Astrocyte (in vitro differentiated cells and primary cell): Measurements from ENCODE around the gene TAGLN3. TPM values are rescaled to one million over a fixed set of nuclear protein-coding genes. Genes with fewer than 3 reads are reported as not detected.

Source experiments
- DNase-seq: peaks from one replicate; pipeline ENCODE4 v3.0.0-alpha.2; 2010; ENCODE audit warnings: low read depth
- FAIRE-seq: peaks from 2 replicates; lab custom pipeline; 2011; peaks lifted over from hg19 to GRCh38; lab: Jason Lieb, UNC
- H2AFZ ChIP-seq: 2 replicates; pipeline ENCODE4 v1.6.0; 2012; ENCODE audit warnings: low read depth, low read length, inconsistent platforms
- H3K27ac ChIP-seq: 2 replicates; pipeline ENCODE4 v1.5.1; 2011; ENCODE audit warnings: low read depth, low read length, inconsistent platforms
- H3K27me3 ChIP-seq: 2 replicates; pipeline ENCODE4 v1.6.0; 2011; ENCODE audit warnings: low read length, inconsistent platforms; ENCODE audit not compliant: insufficient read depth
- H3K36me3 ChIP-seq: 2 replicates; pipeline ENCODE4 v1.5.1; 2011; ENCODE audit warnings: low read length, inconsistent platforms; ENCODE audit not compliant: insufficient read depth
- H3K4me1 ChIP-seq: 2 replicates; pipeline ENCODE4 v1.5.1; 2011; ENCODE audit warnings: low read length, inconsistent platforms; ENCODE audit not compliant: insufficient read depth
- H3K4me2 ChIP-seq: 2 replicates; pipeline ENCODE4 v1.6.0; 2012; ENCODE audit warnings: low read length, inconsistent platforms
- H3K4me3 ChIP-seq: 2 replicates; pipeline ENCODE4 v1.5.1; 2011; ENCODE audit warnings: low read depth, mild to moderate bottlenecking, low read length, inconsistent platforms; ENCODE audit not compliant: insufficient read depth
- H3K79me2 ChIP-seq: 2 replicates; pipeline ENCODE4 v1.6.0; 2012; ENCODE audit warnings: mild to moderate bottlenecking, low read length, inconsistent platforms; ENCODE audit not compliant: insufficient read depth
- H3K9ac ChIP-seq: 2 replicates; pipeline ENCODE4 v1.6.0; 2012; ENCODE audit warnings: mild to moderate bottlenecking, low read length, inconsistent platforms
- H3K9me3 ChIP-seq: 2 replicates; pipeline ENCODE4 v1.5.1; 2012; ENCODE audit warnings: low read depth, mild to moderate bottlenecking, low read length, inconsistent platforms; ENCODE audit not compliant: insufficient read depth
- H4K20me1 ChIP-seq: 2 replicates; pipeline ENCODE4 v1.6.0; 2012; ENCODE audit warnings: low read length, inconsistent platforms; ENCODE audit not compliant: insufficient read depth
- H3K27ac Mint-ChIP-seq: one replicate; pipeline ENCODE4 v1.8.0; 2021; ENCODE audit warnings: mild to moderate bottlenecking, mixed read lengths; ENCODE audit not compliant: unreplicated experiment
- H3K27me3 Mint-ChIP-seq: one replicate; pipeline ENCODE4 v1.8.0; 2021; ENCODE audit warnings: low read depth, mixed read lengths; ENCODE audit not compliant: unreplicated experiment
- H3K36me3 Mint-ChIP-seq: one replicate; pipeline ENCODE4 v1.8.0; 2021; ENCODE audit warnings: low read depth, mixed read lengths; ENCODE audit not compliant: unreplicated experiment
- H3K4me1 Mint-ChIP-seq: one replicate; pipeline ENCODE4 v1.8.0; 2021; ENCODE audit warnings: low read depth, mixed read lengths; ENCODE audit not compliant: unreplicated experiment
- H3K4me3 Mint-ChIP-seq: one replicate; pipeline ENCODE4 v1.8.0; 2021; ENCODE audit warnings: mild to moderate bottlenecking, moderate library complexity, mixed read lengths; ENCODE audit not compliant: unreplicated experiment
- H3K9me3 Mint-ChIP-seq: one replicate; pipeline ENCODE4 v1.8.0; 2021; ENCODE audit warnings: mild to moderate bottlenecking, mixed read lengths; ENCODE audit not compliant: unreplicated experiment
- CTCF ChIP-seq: IDR thresholded peaks from 2 replicates; pipeline ENCODE4 v1.5.1; 2011; ENCODE audit warnings: low read depth, mild to moderate bottlenecking, inconsistent platforms, low read length, moderate library complexity; ENCODE audit not compliant: insufficient read depth
- EZH2 ChIP-seq: IDR thresholded peaks from 2 replicates; pipeline ENCODE4 v1.6.1; 2012; ENCODE audit warnings: mild to moderate bottlenecking, low read length, inconsistent platforms; ENCODE audit not compliant: insufficient read depth
- total RNA-seq: library from RNA; stranded (reverse); gene quantifications from 2 replicates; pipeline ENCODE4 v1.2.1, GENCODE V29; 2021

The TAGLN3 gene
- total RNA-seq, 1 donor from 2014 or later: 8.7 TPM

- no peaks in the 10 kb centered on the region for H3K4me1 Mint-ChIP-seq
- Histone ChIP-seq H2AFZ (no peak overlapping the region), H4K20me1 (no peaks in the 10 kb centered on the region), H3K4me2 (peak overlapping the region; percentile 82), H3K27ac (no peak overlapping the region), H3K79me2 (peaks cover 66% of the 10 kb centered on the region), H3K27me3 (no peaks in the 10 kb centered on the region), H3K4me3 (peak overlapping the region; percentile 79), H3K36me3 (peaks cover 8% of the 10 kb centered on the region), H3K9ac (no peak overlapping the region), H3K4me1 (no peaks in the 10 kb centered on the region), H3K9me3 (no peaks in the 10 kb centered on the region)
- DNase-seq (no peak), FAIRE-seq (no peak)
- H3K27ac Mint-ChIP-seq: no peak overlapping the region
- no peaks in the 10 kb centered on the region for H3K9me3 Mint-ChIP-seq
- TF ChIP-seq EZH2 (no peak), CTCF (no peak)
- H3K4me3 Mint-ChIP-seq: peak overlapping the region; percentile 91
- no peaks in the 10 kb centered on the region for H3K36me3 Mint-ChIP-seq
- no peaks in the 10 kb centered on the region for H3K27me3 Mint-ChIP-seq
Observed at GRCh38 chr3:111980716-111981456, 17.8 kb upstream of the TAGLN3 start.

- H3K36me3 ChIP-seq: peaks cover 8% of the 10 kb centered on the region
Observed at GRCh38 chr3:111981457-111981763, 17.3 kb upstream of the TAGLN3 start.

More at GRCh38 chr3:111981457-111981763, 17.3 kb upstream of the TAGLN3 start:
- no peak overlapping the region for H2AFZ ChIP-seq
- H3K4me3 ChIP-seq: no peak overlapping the region
- FAIRE-seq (no peak), DNase-seq (no peak)
- peak overlapping the region; percentile 24 for H3K4me3 Mint-ChIP-seq
- H3K36me3 Mint-ChIP-seq: no peaks in the 10 kb centered on the region
- TF ChIP-seq EZH2 (no peak), CTCF (no peak)
- no peak overlapping the region for H3K27ac ChIP-seq
- H3K4me1 ChIP-seq: no peaks in the 10 kb centered on the region
- H3K27ac Mint-ChIP-seq: no peak overlapping the region
- no peaks in the 10 kb centered on the region for H3K27me3 ChIP-seq
- no peaks in the 10 kb centered on the region for H3K4me1 Mint-ChIP-seq
- no peak overlapping the region for H3K9ac ChIP-seq
- H3K9me3 ChIP-seq: no peaks in the 10 kb centered on the region
- H3K79me2 ChIP-seq: peaks cover 67% of the 10 kb centered on the region
- no peaks in the 10 kb centered on the region for H3K27me3 Mint-ChIP-seq
- no peaks in the 10 kb centered on the region for H3K9me3 Mint-ChIP-seq
- H4K20me1 ChIP-seq: no peaks in the 10 kb centered on the region
- H3K4me2 ChIP-seq: peak overlapping the region; percentile 82
